Bronchial smooth muscle cell (primary cell): ENCODE measurements around the gene ARHGAP33. TPM values are rescaled to one million over a fixed set of nuclear protein-coding genes. Genes with fewer than 3 reads are reported as not detected.

Experiments
- total RNA-seq: library from RNA; depleted of rRNA; stranded (reverse); fragments of >200 nt; gene quantifications from 2 replicates; pipeline ENCODE4 v1.2.1, GENCODE V29; 2014

The ARHGAP33 gene
- total RNA-seq: 5.0 and 7.9 TPM in 2 replicates

GRCh38 chr19:35775298-35776101 is at the start of gene ARHGAP33:
TSS of gene ARHGAP33 (plus strand) at chr19:35775564. CDS start at chr19:35775659, 95 bp downstream.

GRCh38 chr19:35742121-35742724 is 33.1 kb upstream of the ARHGAP33 start, which contains the start of gene IGFLR1:
TSS of gene IGFLR1 (minus strand) at chr19:35742452. CDS start at chr19:35741180, 1,272 bp downstream.

GRCh38 chr19:35745328-35746086 is 29.9 kb upstream of the ARHGAP33 start, which contains the start of the genes PSENEN and U2AF1L4:
TSS of gene PSENEN (plus strand) at chr19:35745651. CDS start at chr19:35745931, 280 bp downstream.
TSS of gene U2AF1L4 (minus strand) at chr19:35745418. CDS start at chr19:35745391, 27 bp downstream.

GRCh38 chr19:35748106-35749020 is 27.0 kb upstream of the ARHGAP33 start, which contains the start of gene LIN37:
TSS of gene LIN37 (plus strand) at chr19:35748576. CDS start at chr19:35748725, 149 bp downstream.

GRCh38 chr19:35756377-35757230 is 18.8 kb upstream of the ARHGAP33 start, which contains the start of gene HSPB6:
TSS of gene HSPB6 (minus strand) at chr19:35757029. CDS start at chr19:35757008, 21 bp downstream.

GRCh38 chr19:35757749-35758608 is 17.4 kb upstream of the ARHGAP33 start, which contains the start of gene PROSER3:
TSS of gene PROSER3 (plus strand) at chr19:35758176. CDS start at chr19:35758216, 40 bp downstream.

GRCh38 chr19:35812220-35813042 is 37.1 kb downstream of the ARHGAP33 start, which contains the start of gene PRODH2:
TSS of gene PRODH2 (minus strand) at chr19:35812845. CDS start at chr19:35812805, 40 bp downstream.

Other genes starting within 250 kb of the ARHGAP33 start
- 4.7 and 5.2 TPM in 2 replicates for gene SBSN, start 247.3 kb upstream of the ARHGAP33 start, total RNA-seq
- gene GAPDHS, start 242.1 kb upstream of the ARHGAP33 start, total RNA-seq: not detected in 2 replicates
- 79.0 and 82.8 TPM in 2 replicates for gene TMEM147, start 229.9 kb upstream of the ARHGAP33 start, total RNA-seq
- not detected in 2 replicates for gene ATP4A, start 211.9 kb upstream of the ARHGAP33 start, total RNA-seq
- gene PMIS2, start 189.4 kb upstream of the ARHGAP33 start, total RNA-seq: not detected in 2 replicates
- gene HAUS5, start 162.8 kb upstream of the ARHGAP33 start, total RNA-seq: 3.7 and 3.8 TPM in 2 replicates
- gene RBM42, start 146.5 kb upstream of the ARHGAP33 start, total RNA-seq: 19.0 and 29.5 TPM in 2 replicates
- 0.17 and 0.63 TPM in 2 replicates for gene ETV2, start 133.8 kb upstream of the ARHGAP33 start, total RNA-seq
- gene COX6B1, start 127.2 kb upstream of the ARHGAP33 start, total RNA-seq: 531 and 566 TPM in 2 replicates
- not detected in 2 replicates for gene UPK1A, start 109.0 kb upstream of the ARHGAP33 start, total RNA-seq
- gene ZBTB32, start 71.0 kb upstream of the ARHGAP33 start, total RNA-seq: not detected in 2 replicates
- gene KMT2B, start 57.6 kb upstream of the ARHGAP33 start, total RNA-seq: 2.7 and 6.8 TPM in 2 replicates
- 0.32 and 0.77 TPM in 2 replicates for gene IGFLR1, start 33.1 kb upstream of the ARHGAP33 start, total RNA-seq
- 10.7 and 10.9 TPM in 2 replicates for gene U2AF1L4, start 30.1 kb upstream of the ARHGAP33 start, total RNA-seq
- gene PSENEN, start 29.9 kb upstream of the ARHGAP33 start, total RNA-seq: 9.1 and 11.3 TPM in 2 replicates
- 11.2 and 11.8 TPM in 2 replicates for gene LIN37, start 27.0 kb upstream of the ARHGAP33 start, total RNA-seq
- 96.5 and 248 TPM in 2 replicates for gene HSPB6, start 18.5 kb upstream of the ARHGAP33 start, total RNA-seq
- 2.9 and 3.2 TPM in 2 replicates for gene PROSER3, start 17.4 kb upstream of the ARHGAP33 start, total RNA-seq
- not detected in 2 replicates for gene PRODH2, start 37.3 kb downstream of the ARHGAP33 start, total RNA-seq
- gene NPHS1, start 76.9 kb downstream of the ARHGAP33 start, total RNA-seq: 0.16 TPM in 1 of 2 replicates, not detected in the other
- gene KIRREL2, start 81.3 kb downstream of the ARHGAP33 start, total RNA-seq: 0.09 TPM in 1 of 2 replicates, not detected in the other
- 6.0 and 11.0 TPM in 2 replicates for gene APLP1, start 93.0 kb downstream of the ARHGAP33 start, total RNA-seq
- gene NFKBID, start 125.0 kb downstream of the ARHGAP33 start, total RNA-seq: 2.2 and 4.9 TPM in 2 replicates
- 2.5 and 3.2 TPM in 2 replicates for gene HCST, start 127.0 kb downstream of the ARHGAP33 start, total RNA-seq
- gene TYROBP, start 132.7 kb downstream of the ARHGAP33 start, total RNA-seq: not detected in 2 replicates
- gene LRFN3, start 160.8 kb downstream of the ARHGAP33 start, total RNA-seq: 1.4 and 1.6 TPM in 2 replicates
- gene SDHAF1, start 219.6 kb downstream of the ARHGAP33 start, total RNA-seq: 10.5 and 11.5 TPM in 2 replicates
- 0.16 TPM in 1 of 2 replicates, not detected in the other for gene SYNE4, start 233.2 kb downstream of the ARHGAP33 start, total RNA-seq
- 9.3 and 13.6 TPM in 2 replicates for gene ALKBH6, start 238.6 kb downstream of the ARHGAP33 start, total RNA-seq